Measurements from ENCODE around the gene ARFGEF2.

- TF ChIP-seq POLR2AphosphoS5 (IDR thresholded peaks at IDR 0.05) (no peak), CTCF (IDR thresholded peaks at IDR 0.05) (no peak)
Observed at GRCh38 chr20:48875914-48876240, 45.6 kb upstream of the ARFGEF2 start.
